ENCODE measurements around the gene GPR171. TPM values are rescaled to one million over a fixed set of nuclear protein-coding genes. Genes with fewer than 3 reads are reported as not detected.

GPR171 gene
- total and polyA plus RNA-seq, 2 of the 13 experiments (the other 11 are each of a cell fraction or from before 2014, with no cell fraction given) = not detected

DNA sequence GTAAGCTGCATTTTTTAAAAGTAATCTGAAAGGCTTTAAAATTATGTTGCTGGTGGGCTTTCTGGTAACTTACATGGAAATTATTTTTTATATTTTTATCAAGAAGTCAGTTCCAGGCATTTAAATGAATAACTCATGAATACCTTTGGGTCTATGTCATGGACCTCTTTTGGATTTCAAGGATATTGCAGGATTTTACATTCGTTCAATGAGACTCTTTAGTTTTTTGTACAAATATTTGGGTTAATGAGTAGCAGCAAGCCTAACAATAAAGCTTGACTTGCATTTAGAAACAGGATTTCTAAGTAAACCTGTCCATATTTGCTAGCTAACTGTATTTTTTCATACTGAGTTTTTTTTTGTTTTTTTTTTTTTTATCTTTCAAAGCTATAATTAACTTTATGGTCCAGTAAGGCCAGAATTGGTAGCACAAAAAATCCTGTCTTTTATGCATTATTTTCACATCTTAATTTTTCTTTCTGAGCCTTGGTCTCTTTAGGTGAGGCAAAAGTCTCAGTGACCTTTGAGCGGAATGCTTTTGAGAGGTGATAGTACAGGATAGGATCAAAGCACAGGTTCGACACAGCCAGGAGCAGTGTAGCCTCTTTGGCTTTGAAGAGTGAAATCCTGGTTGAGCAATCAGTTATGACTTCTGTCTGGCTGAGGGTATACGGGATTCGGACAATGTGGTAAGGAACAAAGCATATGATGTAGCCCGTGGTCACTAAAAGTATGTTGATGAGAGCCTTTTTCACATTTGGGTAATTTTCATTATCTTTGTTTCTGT is 4.8 kb downstream of the GPR171 start (continued):
- TF ChIP-seq, protein P1, sequence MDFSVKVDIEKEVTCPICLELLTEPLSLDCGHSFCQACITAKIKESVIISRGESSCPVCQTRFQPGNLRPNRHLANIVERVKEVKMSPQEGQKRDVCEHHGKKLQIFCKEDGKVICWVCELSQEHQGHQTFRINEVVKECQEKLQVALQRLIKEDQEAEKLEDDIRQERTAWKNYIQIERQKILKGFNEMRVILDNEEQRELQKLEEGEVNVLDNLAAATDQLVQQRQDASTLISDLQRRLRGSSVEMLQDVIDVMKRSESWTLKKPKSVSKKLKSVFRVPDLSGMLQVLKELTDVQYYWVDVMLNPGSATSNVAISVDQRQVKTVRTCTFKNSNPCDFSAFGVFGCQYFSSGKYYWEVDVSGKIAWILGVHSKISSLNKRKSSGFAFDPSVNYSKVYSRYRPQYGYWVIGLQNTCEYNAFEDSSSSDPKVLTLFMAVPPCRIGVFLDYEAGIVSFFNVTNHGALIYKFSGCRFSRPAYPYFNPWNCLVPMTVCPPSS (IDR thresholded peaks at IDR 0.05) = no peak
- TF ChIP-seq HMGA1 (CRISPR knock-in tag; conservative IDR thresholded peaks at IDR 0.05) = no peak
- TF ChIP-seq ARHGAP35 (CRISPR knock-in tag; IDR thresholded peaks at IDR 0.05; ENCODE audit: borderline replicate concordance) = no peak
- TF ChIP-seq, protein P2, sequence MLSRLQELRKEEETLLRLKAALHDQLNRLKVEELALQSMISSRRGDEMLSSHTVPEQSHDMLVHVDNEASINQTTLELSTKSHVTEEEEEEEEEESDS (CRISPR knock-in tag; IDR thresholded peaks at IDR 0.05; ENCODE audit: borderline replicate concordance) = no peak
- no peak for TF ChIP-seq SRSF1 (optimal IDR thresholded peaks at IDR 0.05; ENCODE audit: low read depth, low read length)
- TF ChIP-seq ZNF7 (CRISPR knock-in tag; IDR thresholded peaks at IDR 0.05) = no peak
- TF ChIP-seq HOXA7 (CRISPR knock-in tag; IDR thresholded peaks at IDR 0.05) = no peak
- TF ChIP-seq, protein P3, sequence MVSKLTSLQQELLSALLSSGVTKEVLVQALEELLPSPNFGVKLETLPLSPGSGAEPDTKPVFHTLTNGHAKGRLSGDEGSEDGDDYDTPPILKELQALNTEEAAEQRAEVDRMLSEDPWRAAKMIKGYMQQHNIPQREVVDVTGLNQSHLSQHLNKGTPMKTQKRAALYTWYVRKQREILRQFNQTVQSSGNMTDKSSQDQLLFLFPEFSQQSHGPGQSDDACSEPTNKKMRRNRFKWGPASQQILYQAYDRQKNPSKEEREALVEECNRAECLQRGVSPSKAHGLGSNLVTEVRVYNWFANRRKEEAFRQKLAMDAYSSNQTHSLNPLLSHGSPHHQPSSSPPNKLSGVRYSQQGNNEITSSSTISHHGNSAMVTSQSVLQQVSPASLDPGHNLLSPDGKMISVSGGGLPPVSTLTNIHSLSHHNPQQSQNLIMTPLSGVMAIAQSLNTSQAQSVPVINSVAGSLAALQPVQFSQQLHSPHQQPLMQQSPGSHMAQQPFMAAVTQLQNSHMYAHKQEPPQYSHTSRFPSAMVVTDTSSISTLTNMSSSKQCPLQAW (CRISPR knock-in tag; IDR thresholded peaks at IDR 0.05) = peak; percentile 88
- no peak for TF ChIP-seq ZNF354B (CRISPR knock-in tag; IDR thresholded peaks at IDR 0.05)
- TF ChIP-seq U2AF1 (optimal IDR thresholded peaks at IDR 0.05; ENCODE audit: low read depth, low read length) = no peak
- TF ChIP-seq HMG20A (CRISPR knock-in tag; IDR thresholded peaks at IDR 0.05; ENCODE audit: borderline replicate concordance) = peak; percentile 99
- TF ChIP-seq PRPF4 (IDR thresholded peaks at IDR 0.05; ENCODE audit: low read depth, low read length, poor library complexity, severe bottlenecking) = no peak
- TF ChIP-seq IRF2 (CRISPR knock-in tag; IDR thresholded peaks at IDR 0.05) = peak; percentile 82; the same call in 1 of the 2 replicates
- TF ChIP-seq, protein P4, sequence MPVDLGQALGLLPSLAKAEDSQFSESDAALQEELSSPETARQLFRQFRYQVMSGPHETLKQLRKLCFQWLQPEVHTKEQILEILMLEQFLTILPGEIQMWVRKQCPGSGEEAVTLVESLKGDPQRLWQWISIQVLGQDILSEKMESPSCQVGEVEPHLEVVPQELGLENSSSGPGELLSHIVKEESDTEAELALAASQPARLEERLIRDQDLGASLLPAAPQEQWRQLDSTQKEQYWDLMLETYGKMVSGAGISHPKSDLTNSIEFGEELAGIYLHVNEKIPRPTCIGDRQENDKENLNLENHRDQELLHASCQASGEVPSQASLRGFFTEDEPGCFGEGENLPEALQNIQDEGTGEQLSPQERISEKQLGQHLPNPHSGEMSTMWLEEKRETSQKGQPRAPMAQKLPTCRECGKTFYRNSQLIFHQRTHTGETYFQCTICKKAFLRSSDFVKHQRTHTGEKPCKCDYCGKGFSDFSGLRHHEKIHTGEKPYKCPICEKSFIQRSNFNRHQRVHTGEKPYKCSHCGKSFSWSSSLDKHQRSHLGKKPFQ (CRISPR knock-in tag; IDR thresholded peaks at IDR 0.05; ENCODE audit: insufficient replicate concordance) = no peak
- no peak for TF ChIP-seq ZBTB42 (CRISPR knock-in tag; IDR thresholded peaks at IDR 0.05)
- TF ChIP-seq ZNF367 (CRISPR knock-in tag; IDR thresholded peaks at IDR 0.05; ENCODE audit: borderline replicate concordance) = no peak
- no peak for TF ChIP-seq SRF (IDR thresholded peaks at IDR 0.05; ENCODE audit: low read depth, low read length)
- TF ChIP-seq, protein P5, sequence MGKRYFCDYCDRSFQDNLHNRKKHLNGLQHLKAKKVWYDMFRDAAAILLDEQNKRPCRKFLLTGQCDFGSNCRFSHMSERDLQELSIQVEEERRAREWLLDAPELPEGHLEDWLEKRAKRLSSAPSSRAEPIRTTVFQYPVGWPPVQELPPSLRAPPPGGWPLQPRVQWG (CRISPR knock-in tag; IDR thresholded peaks at IDR 0.05; ENCODE audit: borderline replicate concordance, low read depth) = no peak
- peak; percentile 73; the same call in 1 of the 2 replicates for TF ChIP-seq MIXL1 (CRISPR knock-in tag; IDR thresholded peaks at IDR 0.05)
- TF ChIP-seq, protein P6, sequence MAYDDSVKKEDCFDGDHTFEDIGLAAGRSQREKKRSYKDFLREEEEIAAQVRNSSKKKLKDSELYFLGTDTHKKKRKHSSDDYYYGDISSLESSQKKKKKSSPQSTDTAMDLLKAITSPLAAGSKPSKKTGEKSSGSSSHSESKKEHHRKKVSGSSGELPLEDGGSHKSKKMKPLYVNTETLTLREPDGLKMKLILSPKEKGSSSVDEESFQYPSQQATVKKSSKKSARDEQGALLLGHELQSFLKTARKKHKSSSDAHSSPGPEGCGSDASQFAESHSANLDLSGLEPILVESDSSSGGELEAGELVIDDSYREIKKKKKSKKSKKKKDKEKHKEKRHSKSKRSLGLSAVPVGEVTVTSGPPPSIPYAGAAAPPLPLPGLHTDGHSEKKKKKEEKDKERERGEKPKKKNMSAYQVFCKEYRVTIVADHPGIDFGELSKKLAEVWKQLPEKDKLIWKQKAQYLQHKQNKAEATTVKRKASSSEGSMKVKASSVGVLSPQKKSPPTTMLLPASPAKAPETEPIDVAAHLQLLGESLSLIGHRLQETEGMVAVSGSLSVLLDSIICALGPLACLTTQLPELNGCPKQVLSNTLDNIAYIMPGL (CRISPR knock-in tag; IDR thresholded peaks at IDR 0.05; ENCODE audit: borderline replicate concordance in 1 of 2, low read depth in 1 of 2) = peak in 1 of 2 experiments; percentile 53; a peak in 1 of 4 replicates
- TF ChIP-seq FOXJ3 (CRISPR knock-in tag; IDR thresholded peaks at IDR 0.05; ENCODE audit: borderline replicate concordance) = peak; percentile 86; the same call in 1 of the 2 replicates
- TF ChIP-seq MIER3 (CRISPR knock-in tag; IDR thresholded peaks at IDR 0.05; ENCODE audit: borderline replicate concordance) = no peak; the same call in 1 of the 2 replicates

Measured in HepG2 (cell line).